Measurements from ENCODE around the gene RRP15. TPM values are rescaled to one million over a fixed set of nuclear protein-coding genes. Genes with fewer than 3 reads are reported as not detected.
"Not testable (repeated sequence)": the region's sequence is repeated elsewhere in the genome, so short reads cannot be mapped to it uniquely, and the experiment has no call there.

RRP15 gene
- total RNA-seq, 1 donor from 2014 or later: 3.7 TPM

GRCh38 chr1:218305472-218306064 is 20.5 kb downstream of the RRP15 start:
- peaks cover 0 to 14% of the 10 kb centered on the region in 2 donors for H3K36me3 ChIP-seq
- intact Hi-C loops (cut with DNase I): no loop called here
- no peak overlapping the region for H3K27ac ChIP-seq

GRCh38 chr1:218312509-218312908 is 27.4 kb downstream of the RRP15 start:
- Histone ChIP-seq H3K4me1 (no peaks in the 10 kb centered on the region), H3K27me3 (no peaks in the 10 kb centered on the region), H3K9me3 (no peaks in the 10 kb centered on the region), H3K36me3 (peaks cover 0 to 6% of the 10 kb centered on the region in 2 donors), H3K27ac (no peak overlapping the region), H3K4me3 (no peak overlapping the region)
- no peak for TF ChIP-seq POLR2AphosphoS5 (IDR thresholded peaks at IDR 0.05; ENCODE audit: insufficient read depth in 1 of 2, low read depth in 1 of 2)
- no peak for TF ChIP-seq CTCF (IDR thresholded peaks at IDR 0.05)
- no peak for TF ChIP-seq POLR2A (IDR thresholded peaks at IDR 0.05)
- intact Hi-C loops (cut with DNase I): no loop called here
- DNase-seq (ENCODE audit: extremely low spot score in 2 of 2): no peak

More at GRCh38 chr1:218305472-218306064, 20.5 kb downstream of the RRP15 start:
- TF ChIP-seq CTCF (IDR thresholded peaks at IDR 0.05) (no peak), POLR2AphosphoS5 (IDR thresholded peaks at IDR 0.05; ENCODE audit: insufficient read depth in 1 of 2, low read depth in 1 of 2) (no peak)
- no peak for DNase-seq (ENCODE audit: extremely low spot score in 2 of 2)
- Histone ChIP-seq H3K27me3 (no peaks in the 10 kb centered on the region), H3K4me3 (no peak overlapping the region), H3K4me1 (peaks cover 6% of the 10 kb centered on the region), H3K9me3 (no peaks in the 10 kb centered on the region)

- DNase-seq (ENCODE audit: extremely low spot score in 2 of 2): no peak
Measured at GRCh38 chr1:218314316-218314715, 29.2 kb downstream of the RRP15 start.

GRCh38 chr1:218315638-218316037 is 30.5 kb downstream of the RRP15 start:
- H3K4me1 ChIP-seq: no peaks in the 10 kb centered on the region
- no peaks in the 10 kb centered on the region for H3K27me3 ChIP-seq
- intact Hi-C loops (cut with DNase I): no loop called here
- DNase-seq (ENCODE audit: extremely low spot score in 2 of 2): no peak
- no peaks in the 10 kb centered on the region for H3K36me3 ChIP-seq
- no peak overlapping the region for H3K27ac ChIP-seq
- no peak overlapping the region for H3K4me3 ChIP-seq
- no peaks in the 10 kb centered on the region for H3K9me3 ChIP-seq
- TF ChIP-seq POLR2A (IDR thresholded peaks at IDR 0.05): no peak
- no peak for TF ChIP-seq CTCF (IDR thresholded peaks at IDR 0.05)
- TF ChIP-seq POLR2AphosphoS5 (IDR thresholded peaks at IDR 0.05; ENCODE audit: insufficient read depth in 1 of 2, low read depth in 1 of 2): no peak

More at GRCh38 chr1:218314316-218314715, 29.2 kb downstream of the RRP15 start:
- Histone ChIP-seq H3K9me3 (no peaks in the 10 kb centered on the region), H3K4me1 (no peaks in the 10 kb centered on the region), H3K27me3 (no peaks in the 10 kb centered on the region), H3K4me3 (no peak overlapping the region), H3K27ac (no peak overlapping the region), H3K36me3 (no peaks in the 10 kb centered on the region)
- TF ChIP-seq POLR2AphosphoS5 (IDR thresholded peaks at IDR 0.05; ENCODE audit: insufficient read depth in 1 of 2, low read depth in 1 of 2) (no peak), POLR2A (IDR thresholded peaks at IDR 0.05) (no peak), CTCF (IDR thresholded peaks at IDR 0.05) (no peak)
- intact Hi-C loops (cut with DNase I): no loop called here

- Histone ChIP-seq H3K27ac (no peak overlapping the region), H3K9me3 (no peaks in the 10 kb centered on the region), H3K36me3 (no peaks in the 10 kb centered on the region), H3K4me3 (no peak overlapping the region), H3K4me1 (no peaks in the 10 kb centered on the region), H3K27me3 (no peaks in the 10 kb centered on the region)
- no peak for DNase-seq (ENCODE audit: extremely low spot score in 2 of 2)
- TF ChIP-seq CTCF (IDR thresholded peaks at IDR 0.05) (no peak), POLR2AphosphoS5 (IDR thresholded peaks at IDR 0.05; ENCODE audit: insufficient read depth in 1 of 2, low read depth in 1 of 2) (no peak), POLR2A (IDR thresholded peaks at IDR 0.05) (no peak)
- intact Hi-C loops (cut with DNase I): no loop called here
Measured at GRCh38 chr1:218317061-218317460, 32.0 kb downstream of the RRP15 start.

- H3K4me3 ChIP-seq; H3K4me1 ChIP-seq; DNase-seq (ENCODE audit: extremely low spot score in 2 of 2); H3K27ac ChIP-seq; H3K9me3 ChIP-seq; H3K27me3 ChIP-seq: not testable (repeated sequence)
- H3K36me3 ChIP-seq: peaks cover 0 to 14% of the 10 kb centered on the region in 2 donors
- intact Hi-C loops (cut with DNase I): loop anchor here (10.0 kb wide), 1 partner anchor 1245 kb away; no protein-coding TSS in a partner anchor
Measured at GRCh38 chr1:218320182-218320581, 35.1 kb downstream of the RRP15 start.

All from vagina (tissue), 2 donors.